Activated naive CD4-positive, alpha-beta T cell treated with anti-CD3 and anti-CD28 coated beads for 36 hours (primary cell): ENCODE results near the gene TMEM127. TPM values are rescaled to one million over a fixed set of nuclear protein-coding genes. Genes with fewer than 3 reads are reported as not detected.
"Not testable (repeated sequence)": the region's sequence is repeated elsewhere in the genome, so short reads cannot be mapped to it uniquely, and the experiment has no call there.

ENCODE experiments used
- CTCF ChIA-PET: fragments of 350-600 bp; sonication (Branson Sonifier 250); formaldehyde crosslinking; loops from one replicate; lab custom pipeline; 2021; ENCODE audit warnings: antibody characterized with exemption; lab: Charles Lee
- DNase-seq: peaks from one replicate; pipeline ENCODE4 v3.0.0-alpha.2; 2020
- H3K27ac Mint-ChIP-seq: one replicate; pipeline ENCODE4 v1.8.0; 2021; ENCODE audit warnings: mild to moderate bottlenecking, mixed read lengths
- H3K27me3 Mint-ChIP-seq: one replicate; pipeline ENCODE4 v1.8.0; 2021; ENCODE audit warnings: low read depth, mixed read lengths
- H3K36me3 Mint-ChIP-seq: one replicate; pipeline ENCODE4 v1.8.0; 2021; ENCODE audit warnings: low read depth, mixed read lengths
- H3K4me1 Mint-ChIP-seq: one replicate; pipeline ENCODE4 v1.8.0; 2021; ENCODE audit warnings: low read depth, mixed read lengths
- H3K4me3 Mint-ChIP-seq: one replicate; pipeline ENCODE4 v1.8.0; 2021; ENCODE audit warnings: mild to moderate bottlenecking, moderate library complexity, mixed read lengths
- H3K9me3 Mint-ChIP-seq: one replicate; pipeline ENCODE4 v1.8.0; 2021; ENCODE audit warnings: mixed read lengths
- intact Hi-C: fragments of 100-400 bp; cut with micrococcal nuclease; formaldehyde crosslinking; loops from one replicate; pipeline ENCODE4 v1.15.1; 2023
- total RNA-seq, 2 experiments: library from RNA; stranded (reverse); gene quantifications; one replicate each; pipeline ENCODE4 v1.2.3, GENCODE V29; 2021

TMEM127 gene
- total RNA-seq, 2 experiments from 2014 or later, result 12.9 to 16.1 TPM

DNA sequence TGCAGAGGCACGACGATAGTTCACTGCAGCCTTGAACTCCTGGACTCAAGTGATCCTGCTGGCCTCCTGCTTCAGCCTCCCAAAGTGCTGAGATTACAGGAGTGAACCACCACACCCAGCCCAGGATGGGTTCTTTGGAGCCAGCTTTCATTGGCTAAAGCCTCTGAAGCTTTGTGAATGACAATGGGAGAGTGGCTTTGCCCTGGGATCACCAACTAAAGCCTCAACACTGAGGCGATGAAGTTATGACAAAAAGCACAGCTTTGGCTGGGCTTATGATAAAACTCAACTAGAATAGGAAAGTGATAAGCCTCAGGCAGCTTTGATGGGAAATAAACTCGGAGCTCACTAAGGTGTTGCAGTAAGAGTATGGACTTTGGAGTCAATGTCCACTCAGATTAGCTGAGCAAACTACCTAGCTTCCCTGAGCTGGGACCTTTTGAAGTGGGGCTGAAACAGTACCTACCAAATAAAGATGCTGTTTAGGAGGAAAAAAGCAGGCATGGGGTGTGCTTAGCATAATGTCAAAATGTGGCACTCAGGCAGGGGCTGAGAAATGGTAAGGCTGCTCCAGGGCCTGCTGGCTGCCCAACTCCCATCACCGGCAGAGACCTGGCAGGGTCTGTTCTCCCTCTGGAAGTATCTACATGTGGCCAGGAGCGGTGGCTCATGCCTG is 4.3 kb downstream of the TMEM127 start:
- no peaks in the 10 kb centered on the region for H3K27me3 Mint-ChIP-seq
- no peak overlapping the region for H3K27ac Mint-ChIP-seq
- peaks cover 19% of the 10 kb centered on the region for H3K36me3 Mint-ChIP-seq
- intact Hi-C loops, result loop anchor here (10.0 kb wide), 1 partner anchor 237 kb away; no protein-coding TSS in a partner anchor
- CTCF ChIA-PET, result interaction anchor here (0.6 to 1.9 kb wide), 6 partner anchors 10 to 128 kb away, joined by 3 to 6 read pairs (median 4); partner anchors contain the start of gene ITPRIPL1
- H3K4me1 Mint-ChIP-seq, result peaks cover 77% of the 10 kb centered on the region
- DNase-seq, result no peak
- H3K4me3 Mint-ChIP-seq, result no peak overlapping the region
- H3K9me3 Mint-ChIP-seq, result no peaks in the 10 kb centered on the region

DNA sequence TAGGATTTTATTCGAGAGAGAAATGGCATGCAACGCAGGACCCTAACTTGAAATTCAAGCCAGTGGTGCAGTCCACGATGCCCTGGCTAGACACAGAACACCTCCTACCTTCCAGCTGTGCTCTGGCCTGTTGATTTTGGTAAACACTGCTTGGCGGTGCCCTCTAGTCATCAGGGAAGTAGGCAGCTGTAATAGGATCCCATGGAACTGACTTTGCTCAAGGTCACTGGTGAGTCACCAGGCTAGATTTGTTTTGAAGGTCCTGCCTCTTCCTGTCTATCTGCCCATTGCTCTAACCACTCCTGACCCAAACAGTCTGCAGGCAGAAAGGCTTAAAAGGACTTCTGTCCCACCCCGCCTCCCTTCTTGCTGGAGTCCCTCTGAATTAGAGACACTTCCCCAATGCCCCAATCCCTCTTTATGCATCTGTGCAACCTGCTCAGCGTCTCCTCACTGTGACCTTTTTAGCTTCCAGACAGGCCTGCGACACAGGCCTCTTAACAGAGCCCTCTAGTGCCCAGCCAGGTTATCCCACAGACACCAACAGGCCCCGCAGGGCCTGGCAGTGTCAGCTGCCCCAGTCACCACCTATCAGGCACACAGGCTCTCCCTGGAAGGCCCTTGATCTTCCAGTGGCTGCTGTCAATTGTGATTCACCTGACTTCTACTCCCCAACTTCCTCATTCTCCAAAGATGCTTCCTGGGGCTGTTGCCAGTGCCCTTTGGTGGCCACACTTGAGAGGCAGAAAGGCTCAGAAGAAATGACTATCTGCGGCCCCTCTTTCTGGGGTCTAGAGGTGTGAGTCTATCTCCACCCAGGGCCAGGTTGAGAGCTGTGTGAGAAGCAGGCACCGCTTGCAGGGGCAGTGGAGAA is 5.2 kb downstream of the TMEM127 start:
- CTCF ChIA-PET, result interaction anchor here (0.6 to 2.8 kb wide), 9 partner anchors 9 to 127 kb away, joined by 3 to 6 read pairs (median 3); partner anchors contain the start of gene ITPRIPL1
- Mint-ChIP-seq H3K27me3 (no peaks in the 10 kb centered on the region), H3K9me3 (no peaks in the 10 kb centered on the region), H3K4me3 (no peak overlapping the region), H3K36me3 (peaks cover 19% of the 10 kb centered on the region), H3K4me1 (peaks cover 83% of the 10 kb centered on the region), H3K27ac (peak overlapping the region; percentile 77)
- intact Hi-C loops, result loop anchor here (10.0 kb wide), 1 partner anchor 236 kb away; no protein-coding TSS in a partner anchor
- DNase-seq, result peak; percentile 60

DNA sequence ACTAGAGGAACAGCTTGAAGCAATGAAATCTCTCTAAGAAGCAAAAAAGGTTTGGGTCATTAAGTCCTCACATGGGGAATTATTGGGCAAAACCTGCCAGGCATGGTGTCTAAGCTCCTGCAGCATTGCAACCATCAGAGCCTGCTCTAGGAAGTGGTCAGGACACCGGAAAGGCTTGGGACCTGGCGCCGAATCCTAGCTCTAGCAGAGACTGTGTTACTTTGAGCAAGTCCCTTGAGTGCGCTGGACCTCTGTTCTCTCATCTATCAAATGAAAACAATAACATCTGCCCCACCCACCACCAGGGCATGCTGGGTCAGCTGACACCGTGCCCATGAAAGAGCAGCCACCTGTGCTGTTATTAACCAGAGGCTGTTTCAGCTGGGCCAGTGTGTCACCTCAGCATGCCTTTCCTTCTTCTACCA is 6.3 kb downstream of the TMEM127 start:
- peak overlapping the region; percentile 21 for H3K27ac Mint-ChIP-seq
- intact Hi-C loops, result no loop called here
- no peaks in the 10 kb centered on the region for H3K9me3 Mint-ChIP-seq
- CTCF ChIA-PET, result interaction anchor here (0.7 to 2.8 kb wide), 5 partner anchors 13 to 267 kb away, joined by 3 to 6 read pairs (median 5); no protein-coding TSS in a partner anchor
- H3K4me3 Mint-ChIP-seq, result no peak overlapping the region
- H3K27me3 Mint-ChIP-seq, result no peaks in the 10 kb centered on the region
- peaks cover 86% of the 10 kb centered on the region for H3K4me1 Mint-ChIP-seq
- H3K36me3 Mint-ChIP-seq, result peaks cover 24% of the 10 kb centered on the region
- DNase-seq, result no peak

DNA sequence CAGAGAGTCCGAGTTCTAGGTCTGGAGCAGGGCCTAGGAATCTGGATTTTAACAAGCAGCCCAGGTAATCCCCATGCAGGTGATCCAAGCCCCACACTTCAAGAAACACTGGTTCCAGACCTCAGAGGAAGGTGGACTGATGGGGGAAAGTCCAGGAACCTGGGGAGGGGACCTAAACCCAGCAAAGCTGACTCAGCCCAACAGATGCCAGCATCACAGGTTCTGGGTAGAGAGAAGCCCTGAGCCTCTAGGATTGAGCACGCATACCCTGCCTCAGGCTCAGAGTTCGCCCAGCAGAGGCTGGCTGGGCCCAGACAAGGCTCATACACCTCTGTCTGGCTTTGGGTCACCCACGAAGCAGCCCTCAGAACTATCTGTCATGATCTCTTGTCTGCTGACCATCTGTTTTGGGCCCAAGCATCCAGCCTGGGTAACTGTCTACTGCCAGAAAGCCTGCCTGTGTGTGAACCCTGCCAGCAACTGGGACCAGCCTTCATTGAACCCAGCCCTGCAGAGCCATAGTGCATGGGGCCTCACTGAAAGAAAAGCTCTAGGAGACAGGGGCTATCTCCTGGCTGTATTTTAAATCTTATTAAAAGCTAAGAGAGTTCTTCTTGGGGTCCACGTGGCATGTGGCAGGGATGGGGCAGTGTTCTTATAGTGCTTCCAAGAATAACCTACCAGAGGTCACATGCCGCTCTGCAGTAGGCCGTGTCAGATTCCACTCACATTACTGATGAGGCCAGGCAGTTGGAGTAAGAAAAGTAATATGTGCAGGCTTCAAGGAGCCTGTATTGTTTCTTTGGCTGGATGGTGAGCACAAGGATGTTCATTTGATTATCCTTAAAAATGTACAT is 7.4 kb downstream of the TMEM127 start:
- Mint-ChIP-seq H3K4me1 (peaks cover 74% of the 10 kb centered on the region), H3K36me3 (peaks cover 23% of the 10 kb centered on the region), H3K9me3 (no peaks in the 10 kb centered on the region), H3K4me3 (no peak overlapping the region), H3K27ac (peak overlapping the region; percentile 73), H3K27me3 (no peaks in the 10 kb centered on the region)
- no peak for DNase-seq
- CTCF ChIA-PET, result interaction anchor here (0.6 to 2.8 kb wide), 4 partner anchors 12 to 266 kb away, joined by 3 to 6 read pairs (median 4); no protein-coding TSS in a partner anchor
- intact Hi-C loops, result no loop called here

DNA sequence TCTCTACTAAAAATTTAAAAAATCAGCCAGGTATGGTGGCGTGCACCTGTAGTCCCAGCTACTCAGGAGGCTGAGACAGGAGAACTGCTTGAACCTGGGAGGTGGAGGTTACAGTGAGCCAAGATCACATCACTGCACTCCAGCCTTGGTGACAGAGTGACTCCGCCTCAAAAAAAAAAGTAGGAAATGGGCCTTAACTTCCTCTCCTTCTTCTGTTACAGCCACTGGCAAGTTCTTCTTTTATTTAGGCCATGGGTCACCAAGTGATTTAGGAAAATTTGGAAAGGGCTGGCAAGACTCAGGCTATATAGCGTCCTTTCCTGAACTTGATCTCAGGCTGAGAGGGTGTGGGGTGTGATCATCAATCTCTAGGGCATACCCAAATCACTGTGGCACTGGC is 8.1 kb downstream of the TMEM127 start:
- H3K4me3 Mint-ChIP-seq, DNase-seq, intact Hi-C loops, CTCF ChIA-PET, H3K9me3 Mint-ChIP-seq, H3K27me3 Mint-ChIP-seq: not testable (repeated sequence)
- H3K27ac Mint-ChIP-seq, result peak overlapping the region; percentile 56
- peaks cover 70% of the 10 kb centered on the region for H3K4me1 Mint-ChIP-seq
- H3K36me3 Mint-ChIP-seq, result peaks cover 27% of the 10 kb centered on the region

DNA sequence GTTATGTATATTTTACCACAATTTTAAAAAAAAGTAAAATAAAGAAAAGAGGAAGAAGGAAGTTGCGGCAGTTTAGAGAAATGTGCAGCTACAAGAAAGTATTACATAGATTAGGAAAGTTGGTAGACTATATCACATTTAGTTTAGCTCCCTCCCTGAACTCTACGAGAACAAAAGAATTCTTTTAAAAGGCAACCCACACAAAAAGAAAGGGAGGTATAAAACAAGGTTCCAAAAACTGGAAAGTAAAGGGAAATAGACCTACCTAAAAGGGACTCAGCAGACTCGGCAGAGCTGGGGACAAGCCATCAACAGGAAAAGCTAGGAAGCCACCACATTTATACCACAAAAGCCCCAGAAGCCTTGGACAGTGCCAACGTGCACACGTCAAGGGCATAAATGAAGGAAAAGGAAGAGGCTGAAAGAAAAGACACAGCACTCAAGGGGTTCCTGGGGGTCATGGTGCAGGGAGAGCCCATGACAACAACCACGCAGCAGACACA is 9.1 kb downstream of the TMEM127 start:
- DNase-seq, result no peak
- Mint-ChIP-seq H3K27ac (peak overlapping the region; percentile 84), H3K36me3 (peaks cover 30% of the 10 kb centered on the region), H3K4me1 (peaks cover 62% of the 10 kb centered on the region), H3K27me3 (no peaks in the 10 kb centered on the region), H3K9me3 (no peaks in the 10 kb centered on the region), H3K4me3 (peak overlapping the region; percentile 8)
- CTCF ChIA-PET, result interaction anchor here (0.7 to 1.4 kb wide), 3 partner anchors 14 to 132 kb away, joined by 3 to 5 read pairs (median 4); no protein-coding TSS in a partner anchor
- intact Hi-C loops, result no loop called here

- H3K27me3 Mint-ChIP-seq, result no peaks in the 10 kb centered on the region
- H3K4me1 Mint-ChIP-seq, result peaks cover 49% of the 10 kb centered on the region
- H3K4me3 Mint-ChIP-seq, result no peak overlapping the region
- CTCF ChIA-PET, result interaction anchor here (1.2 to 2.0 kb wide), 3 partner anchors 9 to 53 kb away, joined by 3 to 6 read pairs (median 6); no protein-coding TSS in a partner anchor
- no peak for DNase-seq
- H3K9me3 Mint-ChIP-seq, result no peaks in the 10 kb centered on the region
- intact Hi-C loops, result no loop called here
- peaks cover 24% of the 10 kb centered on the region for H3K36me3 Mint-ChIP-seq
- H3K27ac Mint-ChIP-seq, result no peak overlapping the region
Observed at GRCh38 chr2:96254571-96254970, 11.2 kb downstream of the TMEM127 start.

DNA sequence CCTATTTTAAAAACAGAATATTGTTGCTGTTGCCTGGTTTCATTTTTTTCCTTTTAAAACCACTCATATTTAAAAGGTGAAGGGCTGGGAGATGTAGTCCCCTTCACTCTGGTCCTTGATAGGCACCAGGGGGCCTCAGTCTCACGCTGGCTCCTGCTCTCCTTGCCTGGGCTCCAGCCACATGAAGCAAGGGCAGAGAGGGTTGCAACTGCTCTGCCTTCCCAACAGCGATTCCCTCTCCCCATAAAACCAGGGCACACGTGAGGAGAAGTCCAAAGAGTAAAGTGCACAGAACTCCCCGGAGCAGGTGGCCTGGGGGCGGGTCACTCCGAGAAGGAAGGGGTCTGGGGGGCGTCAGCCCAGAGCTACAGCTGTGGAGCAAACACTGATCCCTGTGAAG is 12.8 kb downstream of the TMEM127 start:
- DNase-seq, result no peak
- H3K9me3 Mint-ChIP-seq, result no peaks in the 10 kb centered on the region
- no peak overlapping the region for H3K27ac Mint-ChIP-seq
- intact Hi-C loops, result no loop called here
- H3K4me1 Mint-ChIP-seq, result peaks cover 34% of the 10 kb centered on the region
- no peak overlapping the region for H3K4me3 Mint-ChIP-seq
- H3K27me3 Mint-ChIP-seq, result no peaks in the 10 kb centered on the region
- peaks cover 24% of the 10 kb centered on the region for H3K36me3 Mint-ChIP-seq
- CTCF ChIA-PET, result interaction anchor here (1.8 kb wide), 1 partner anchor 11 kb away, joined by 6 read pairs; no protein-coding TSS in a partner anchor

GRCh38 chr2:96252526-96252925 is 13.3 kb downstream of the TMEM127 start:
- Mint-ChIP-seq H3K36me3 (peaks cover 24% of the 10 kb centered on the region), H3K4me3 (no peak overlapping the region), H3K4me1 (peaks cover 29% of the 10 kb centered on the region), H3K27ac (peak overlapping the region; percentile 62), H3K27me3 (no peaks in the 10 kb centered on the region), H3K9me3 (no peaks in the 10 kb centered on the region)
- CTCF ChIA-PET, result no interaction called here
- no peak for DNase-seq
- intact Hi-C loops, result no loop called here

GRCh38 chr2:96251721-96252292 is 14.0 kb downstream of the TMEM127 start:
- Mint-ChIP-seq H3K9me3 (no peaks in the 10 kb centered on the region), H3K4me1 (peaks cover 26% of the 10 kb centered on the region), H3K36me3 (peaks cover 23% of the 10 kb centered on the region), H3K27me3 (no peaks in the 10 kb centered on the region), H3K4me3 (no peak overlapping the region), H3K27ac (peak overlapping the region; percentile 62)
- CTCF ChIA-PET, result interaction anchor here (0.7 kb wide), 1 partner anchor 9 kb away, joined by 3 read pairs; no protein-coding TSS in a partner anchor
- no peak for DNase-seq
- intact Hi-C loops, result no loop called here

DNA sequence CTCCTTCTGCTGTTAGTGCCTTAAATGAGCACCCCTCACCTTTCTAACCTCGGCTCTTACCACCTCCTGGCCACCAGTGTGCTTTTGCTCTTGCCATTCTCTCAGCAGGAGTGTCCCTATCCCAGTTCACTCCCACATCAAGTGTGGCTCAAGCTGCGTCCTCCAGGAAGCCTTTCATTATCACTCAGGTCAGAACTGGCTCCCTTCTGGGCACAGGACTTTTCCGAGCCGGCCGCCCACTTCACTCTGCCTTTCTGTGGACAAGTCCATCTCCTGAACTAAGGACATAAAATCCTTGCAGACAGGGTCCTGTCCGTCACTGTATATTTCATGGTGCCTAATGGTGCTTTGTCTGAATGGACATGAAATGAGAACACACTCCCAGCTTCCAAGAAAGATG is 15.6 kb downstream of the TMEM127 start:
- CTCF ChIA-PET, result interaction anchor here (0.7 kb wide), 1 partner anchor 228 kb away, joined by 3 read pairs; no protein-coding TSS in a partner anchor
- intact Hi-C loops, result no loop called here
- H3K27ac Mint-ChIP-seq, result peak overlapping the region; percentile 50
- H3K27me3 Mint-ChIP-seq, result no peaks in the 10 kb centered on the region
- no peaks in the 10 kb centered on the region for H3K9me3 Mint-ChIP-seq
- H3K36me3 Mint-ChIP-seq, result peaks cover 12% of the 10 kb centered on the region
- no peak for DNase-seq
- H3K4me3 Mint-ChIP-seq, result no peak overlapping the region
- H3K4me1 Mint-ChIP-seq, result peaks cover 23% of the 10 kb centered on the region
